HK-2 (cell line): ENCODE data around the gene CREB3.

Source experiments
- DNase-seq: peaks from one replicate; pipeline ENCODE4 v3.0.0-alpha.2; 2018; ENCODE audit not compliant: unreplicated experiment

CREB3 gene

DNA sequence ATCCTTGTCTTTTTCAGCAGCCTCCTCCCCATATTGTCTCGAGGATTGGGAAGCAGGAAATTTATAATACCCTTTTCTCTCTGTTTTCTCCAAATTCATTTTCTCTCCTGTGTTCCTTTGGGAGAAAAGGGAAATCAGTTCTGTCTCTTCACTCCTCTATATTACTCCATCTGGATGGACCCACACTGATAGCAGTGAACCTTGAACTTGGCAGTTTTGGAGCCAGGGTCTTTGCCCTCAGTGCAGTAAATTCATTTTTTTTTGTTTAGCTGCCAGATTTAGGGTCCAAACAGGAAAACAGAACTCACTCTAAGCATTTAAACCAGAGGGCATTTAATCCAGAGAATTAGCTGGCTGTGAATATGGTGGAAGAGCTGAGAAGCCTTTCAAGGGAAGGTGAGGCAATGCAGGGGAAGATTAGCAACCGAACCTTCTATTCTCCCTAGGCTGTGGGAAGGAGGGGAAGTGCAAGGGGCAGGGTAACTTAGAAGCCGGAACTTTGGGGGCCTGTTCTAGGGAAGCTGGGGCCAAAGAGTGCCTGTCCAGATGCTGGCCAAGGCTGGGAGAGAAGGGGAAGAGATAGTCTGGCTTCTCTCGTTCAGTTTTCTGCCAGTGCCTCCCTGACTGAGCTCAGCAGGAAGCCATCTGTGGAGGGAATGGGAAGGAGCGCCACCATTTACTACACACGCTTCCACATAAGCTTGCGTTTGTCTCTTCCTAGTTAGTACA lies 42.6 kb downstream of the CREB3 start:
- no peak for DNase-seq

GRCh38 chr9:35776018-35776417 lies 43.6 kb downstream of the CREB3 start:
- DNase-seq: no peak

DNA sequence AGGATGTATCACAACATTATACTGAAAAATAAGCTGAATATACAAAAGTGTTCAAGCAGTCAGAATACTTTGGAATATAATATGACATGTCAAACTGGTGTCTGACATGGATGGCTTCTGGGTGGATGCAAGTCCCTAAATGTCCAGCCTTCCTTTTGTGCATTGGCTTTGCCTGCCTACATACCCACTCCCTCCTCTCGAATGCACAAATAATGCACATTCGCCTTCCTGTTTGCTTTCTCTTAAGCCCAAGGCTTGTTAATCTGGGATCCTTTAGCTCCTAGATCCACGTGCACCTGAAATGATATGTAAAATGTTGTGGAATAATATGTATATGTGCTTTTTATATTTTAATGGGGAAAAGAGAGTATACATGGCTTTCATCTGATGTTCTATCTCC lies 46.0 kb downstream of the CREB3 start:
- no peak for DNase-seq

GRCh38 chr9:35781066-35781465 lies 48.6 kb downstream of the CREB3 start:
- DNase-seq: no peak

DNA sequence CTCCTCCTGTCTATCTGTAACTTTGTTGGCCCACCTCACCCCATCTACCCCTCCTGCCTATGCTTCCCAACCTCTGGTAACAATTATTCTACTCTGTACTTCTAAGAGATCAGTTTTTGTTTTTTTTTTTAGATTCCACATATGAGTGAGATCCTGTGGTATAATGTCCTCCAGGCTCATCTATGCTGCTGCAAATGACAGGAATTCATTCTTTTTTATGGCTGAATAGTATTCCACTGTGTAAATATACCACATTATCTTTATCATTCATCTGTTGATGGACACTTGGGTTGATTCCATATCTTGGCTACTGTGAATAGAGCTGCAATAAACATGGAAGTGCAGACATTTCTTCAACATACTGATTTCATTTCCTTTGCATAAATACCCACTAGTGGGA lies 51.0 kb downstream of the CREB3 start:
- no peak for DNase-seq
